ENCODE measurements around the gene B4GALT3.

The B4GALT3 gene

DNA sequence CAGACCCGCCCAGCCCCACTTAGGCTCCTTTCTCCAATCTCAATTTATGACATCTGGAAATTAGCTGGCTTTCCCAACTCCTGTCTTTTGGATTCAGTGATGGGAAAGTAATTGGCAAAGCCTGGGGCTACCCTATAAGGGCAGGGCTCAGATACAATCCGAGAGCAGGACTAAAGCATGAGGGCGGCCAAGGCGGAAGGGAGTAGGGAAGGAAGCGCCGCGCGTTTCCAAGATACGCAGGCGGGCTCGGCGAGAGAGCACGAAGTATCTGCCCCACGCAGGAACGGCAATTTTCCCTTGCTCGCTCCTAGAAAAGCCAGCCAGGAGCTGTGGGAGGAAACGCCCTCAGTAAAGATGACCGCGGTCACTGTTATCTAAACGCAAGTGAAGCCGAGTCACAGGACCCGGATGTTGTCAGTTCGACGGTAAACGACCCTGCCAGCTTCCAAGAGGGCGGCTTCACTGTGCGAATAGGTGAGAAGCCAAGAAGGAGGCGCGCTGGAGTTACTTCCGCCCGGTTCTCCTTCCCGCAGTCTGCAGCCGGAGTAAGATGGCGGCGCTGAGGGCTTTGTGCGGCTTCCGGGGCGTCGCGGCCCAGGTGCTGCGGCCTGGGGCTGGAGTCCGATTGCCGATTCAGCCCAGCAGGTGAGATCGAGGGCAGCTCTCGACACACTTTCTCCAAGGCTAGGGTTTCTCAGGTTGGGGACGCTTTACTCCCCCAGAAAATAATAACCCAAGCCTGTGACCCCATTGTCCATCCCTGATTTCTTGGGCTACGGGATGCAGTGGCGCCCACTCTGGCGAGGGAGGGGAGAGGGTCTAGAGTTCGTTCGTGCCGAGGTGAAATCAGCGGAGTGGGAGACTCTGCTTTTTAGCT is 24.8 kb upstream of the B4GALT3 start, which contains the start of gene NDUFS2:
NDUFS2 (plus strand) TSS at position 532 of the 877 bp plus-strand sequence; CDS start at position 551, 19 bp downstream.
- DNase-seq: peak; percentile 95

DNA sequence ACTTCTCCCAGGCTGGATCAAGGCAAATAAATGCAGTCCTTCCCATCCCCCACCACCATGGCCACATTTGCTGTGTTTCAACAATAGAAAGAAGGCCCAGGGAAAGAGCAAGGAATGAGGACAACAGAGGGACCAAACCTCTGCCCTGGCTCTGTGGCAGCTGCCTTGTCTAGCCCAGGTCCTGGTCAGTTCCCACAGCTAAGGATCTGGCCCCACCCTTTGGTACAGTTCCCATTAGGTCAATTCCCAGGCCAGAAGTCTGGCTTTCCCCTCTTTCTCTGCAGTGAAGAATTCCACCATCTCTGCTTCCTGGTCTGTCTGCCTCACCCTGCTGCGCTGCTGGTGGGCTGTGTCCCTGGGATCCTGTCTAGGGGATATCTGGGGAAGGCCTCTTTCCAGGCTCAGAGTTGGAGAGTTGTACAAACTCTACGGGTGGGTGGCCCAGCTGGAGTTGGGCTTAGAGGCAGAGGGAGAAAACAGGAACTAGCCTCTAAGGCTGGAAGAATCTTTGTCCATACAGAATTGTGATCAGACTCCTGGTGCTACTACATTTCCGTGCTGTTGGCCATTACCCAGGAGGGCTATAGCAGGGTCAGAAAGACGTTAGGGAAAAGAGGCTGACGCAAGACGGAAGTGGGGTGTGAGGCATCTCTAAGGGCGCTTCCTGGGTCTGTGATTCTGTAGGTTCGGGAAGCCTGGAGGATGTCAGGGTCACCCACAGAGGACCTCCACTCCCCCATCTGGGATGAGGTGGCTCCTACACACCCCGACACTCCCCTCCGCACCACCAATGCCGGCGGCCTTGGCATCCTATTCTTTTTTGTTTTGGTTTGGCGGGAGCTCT is 23.9 kb upstream of the B4GALT3 start:
- DNase-seq: no peak

DNA sequence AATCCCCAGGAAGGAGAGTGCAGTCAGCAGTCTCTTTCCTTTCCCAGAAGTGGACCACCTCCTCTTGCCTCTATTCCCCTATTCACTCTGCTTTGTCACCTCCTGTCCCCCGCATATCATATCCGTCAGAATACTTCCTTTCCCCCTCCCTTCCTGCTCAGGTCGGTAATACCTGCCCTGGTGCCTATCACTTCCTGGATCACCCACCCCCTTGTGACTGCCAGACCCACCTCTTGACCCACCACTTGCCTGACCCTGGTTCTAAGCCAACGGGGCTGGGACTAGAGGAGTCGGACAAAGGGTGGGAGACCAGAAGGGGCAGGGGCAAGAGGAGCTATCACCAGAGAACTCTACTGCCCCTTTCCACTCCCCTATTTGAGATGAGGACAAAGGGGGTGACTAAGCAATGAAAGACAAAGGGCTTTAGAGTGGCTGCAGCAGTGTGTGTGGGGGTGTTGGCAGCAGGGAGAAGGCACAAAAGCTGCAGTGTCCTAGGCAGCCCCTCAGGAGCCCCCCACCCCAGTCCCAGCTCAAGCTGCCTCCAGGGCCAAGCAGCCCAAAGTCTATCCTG is 23.2 kb upstream of the B4GALT3 start:
- no peak for DNase-seq

DNA sequence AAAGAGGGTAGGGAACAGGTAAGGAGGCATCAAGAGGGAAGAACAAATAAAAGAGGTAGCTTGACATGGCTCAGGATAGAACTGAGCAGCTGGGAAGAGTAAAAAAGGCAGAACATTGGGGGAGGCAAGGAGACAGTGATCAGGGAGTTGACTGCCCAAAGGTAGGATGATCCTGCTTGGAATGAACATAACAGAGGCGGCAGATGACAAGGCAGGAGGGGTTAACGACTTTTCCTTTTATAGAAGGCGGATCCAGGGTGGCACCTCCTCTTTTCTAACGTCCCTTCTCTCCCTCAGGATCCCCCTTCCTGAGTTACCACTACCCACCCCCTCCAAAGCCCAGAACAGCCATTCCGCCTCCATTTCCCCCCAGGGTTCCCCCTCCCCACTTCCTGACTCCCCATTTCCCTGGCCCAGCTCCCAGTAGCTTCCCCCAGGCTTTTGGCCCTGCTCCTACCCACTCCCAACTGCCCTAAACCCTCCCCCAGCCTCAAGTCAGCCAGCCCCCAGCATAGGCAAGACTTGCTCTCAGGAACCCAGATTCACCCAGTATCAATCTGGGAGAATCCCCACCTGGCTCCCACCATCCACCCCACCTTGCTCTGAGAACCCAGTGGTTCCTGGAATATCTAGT is 22.3 kb upstream of the B4GALT3 start:
- DNase-seq: no peak

DNA sequence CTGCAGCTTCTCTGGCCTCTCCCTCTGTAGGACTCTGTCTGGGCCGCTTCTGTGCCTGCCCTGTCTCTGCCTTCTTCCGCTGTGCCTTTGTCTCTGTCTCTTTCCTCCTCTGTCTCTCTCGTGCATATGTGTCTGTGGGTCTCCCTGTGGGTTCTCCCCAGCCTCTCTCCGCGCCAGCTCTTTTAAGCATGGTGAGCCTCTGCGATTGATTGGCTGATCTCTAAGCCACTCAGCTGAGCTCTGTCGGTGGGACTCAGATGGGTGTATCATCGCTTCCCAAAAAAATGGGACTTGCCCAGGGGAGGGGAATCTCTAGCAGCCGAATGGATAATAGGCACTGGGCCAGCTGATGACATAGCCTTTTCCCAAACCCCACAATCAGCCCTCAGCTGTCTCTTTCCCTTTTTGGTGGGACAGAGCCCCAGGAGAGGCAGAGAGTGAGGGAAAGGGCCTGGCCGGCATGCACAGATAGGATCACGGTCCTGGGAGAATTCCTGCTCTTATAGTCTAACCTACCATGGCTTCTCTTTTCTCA is 21.7 kb upstream of the B4GALT3 start, which contains the start of gene ADAMTS4:
ADAMTS4 (minus strand) TSS at position 158 of the 535 bp plus-strand sequence. CDS start 427 bp downstream, outside the sequence.
- DNase-seq: no peak

DNA sequence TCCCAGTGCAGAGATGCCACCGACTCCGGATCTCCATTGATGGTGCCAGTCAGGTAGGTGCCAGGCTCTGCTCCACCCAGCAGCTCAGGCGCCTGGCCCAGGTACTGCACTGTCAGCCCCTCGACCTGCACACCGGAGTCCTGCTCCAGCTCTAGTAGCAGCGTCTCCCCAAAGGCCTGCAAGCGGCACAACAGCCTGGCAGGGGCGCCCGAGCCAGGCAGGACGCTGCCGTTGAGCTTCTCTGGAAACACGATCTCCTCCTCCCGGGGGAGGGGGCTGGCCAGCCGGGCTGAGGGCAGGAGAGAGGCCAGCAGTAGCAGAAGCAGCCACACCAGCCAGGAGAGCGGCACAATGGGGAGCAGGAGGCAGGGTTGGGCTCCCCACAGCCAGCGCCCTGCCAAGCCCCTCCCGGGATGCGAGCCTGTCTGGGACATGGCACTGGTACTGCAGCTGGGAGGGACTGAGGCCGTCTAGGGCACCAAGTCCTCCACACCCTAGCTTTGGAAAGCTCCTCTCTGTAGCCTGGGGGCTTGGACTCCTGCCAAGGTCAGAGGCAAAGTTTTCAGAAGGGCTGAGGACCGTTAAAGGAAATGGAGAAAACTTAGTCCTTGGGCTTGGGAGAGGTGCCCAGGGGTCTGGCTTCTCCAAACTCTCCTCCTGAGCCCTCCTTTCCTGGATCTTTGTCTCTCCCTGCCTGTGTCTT is 21.0 kb upstream of the B4GALT3 start:
- DNase-seq: no peak

DNA sequence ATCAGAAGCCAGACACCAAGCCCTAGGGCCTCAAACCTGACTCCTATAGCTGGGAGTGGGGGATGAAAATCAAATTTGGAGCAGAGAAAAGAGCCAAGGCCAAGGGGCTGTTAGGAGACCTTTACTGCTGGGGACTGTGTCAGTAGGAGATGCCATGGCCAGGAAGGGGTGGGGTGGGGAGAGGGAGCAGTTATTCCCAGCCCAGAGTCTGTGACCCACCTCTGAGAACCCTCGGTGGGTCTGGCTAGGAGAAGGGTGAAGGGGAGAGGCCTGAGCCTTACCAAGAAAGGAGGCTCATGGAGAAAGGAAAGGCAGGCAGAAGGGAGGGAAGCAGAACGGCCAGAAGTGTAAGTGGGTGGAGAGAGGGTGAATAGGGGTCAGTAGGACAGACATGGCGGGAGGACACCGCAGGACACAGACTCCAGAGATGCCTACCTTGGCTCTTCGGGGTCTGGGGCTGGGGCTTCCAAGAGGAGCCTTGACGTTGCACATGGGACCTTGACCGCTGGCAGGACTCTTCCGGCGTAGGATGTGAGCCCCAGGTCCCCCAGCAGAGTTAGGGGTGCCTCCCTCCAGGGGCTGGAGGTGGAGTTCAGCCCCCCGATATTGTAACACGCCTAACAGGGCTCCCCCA is 20.4 kb upstream of the B4GALT3 start:
- DNase-seq: no peak

DNA sequence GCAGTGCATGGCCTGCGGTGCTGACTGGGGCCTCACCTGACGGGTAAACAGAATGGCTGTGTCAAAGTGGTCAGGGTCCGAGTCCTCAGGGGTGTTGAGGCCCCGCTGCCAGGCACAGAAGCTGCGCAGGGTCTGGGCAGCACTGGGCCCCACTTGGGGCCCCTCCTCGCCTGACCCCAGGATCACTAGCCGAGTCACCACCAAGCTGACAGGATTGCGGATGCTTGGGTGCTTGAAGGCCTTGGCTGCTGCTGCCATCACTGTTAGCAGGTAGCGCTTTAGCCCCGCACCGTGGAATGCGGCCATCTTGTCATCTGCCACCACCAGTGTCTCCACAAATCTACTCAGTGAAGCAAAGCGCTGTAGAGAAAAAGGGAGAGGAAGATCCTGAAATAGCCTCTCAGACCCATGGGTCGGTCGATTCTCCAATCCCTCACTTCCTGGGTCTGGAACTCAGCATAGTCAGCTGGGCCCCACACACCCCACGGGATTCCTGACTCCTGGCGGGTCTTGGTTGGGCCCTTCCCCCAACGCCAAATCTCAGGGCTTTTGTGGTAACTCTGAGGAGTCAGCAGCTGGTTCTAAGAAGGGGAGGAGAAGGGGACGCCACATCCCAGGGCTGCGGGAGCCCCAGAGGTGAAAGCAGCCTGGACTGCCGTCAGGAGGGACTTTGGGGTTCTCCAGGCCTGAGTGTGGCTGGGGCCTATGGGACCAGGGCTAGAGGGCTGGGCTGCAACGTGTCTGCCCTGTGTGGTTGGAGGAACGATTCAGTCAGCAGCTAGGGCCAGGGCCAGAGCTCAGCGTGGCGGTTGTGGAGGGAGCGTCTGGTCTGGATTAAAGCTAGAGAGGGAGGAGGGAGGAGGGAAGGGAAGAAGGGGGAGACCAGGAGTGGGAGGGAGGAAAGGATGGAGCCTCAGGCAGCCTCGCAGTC is 19.5 kb upstream of the B4GALT3 start:
- no peak for DNase-seq

DNA sequence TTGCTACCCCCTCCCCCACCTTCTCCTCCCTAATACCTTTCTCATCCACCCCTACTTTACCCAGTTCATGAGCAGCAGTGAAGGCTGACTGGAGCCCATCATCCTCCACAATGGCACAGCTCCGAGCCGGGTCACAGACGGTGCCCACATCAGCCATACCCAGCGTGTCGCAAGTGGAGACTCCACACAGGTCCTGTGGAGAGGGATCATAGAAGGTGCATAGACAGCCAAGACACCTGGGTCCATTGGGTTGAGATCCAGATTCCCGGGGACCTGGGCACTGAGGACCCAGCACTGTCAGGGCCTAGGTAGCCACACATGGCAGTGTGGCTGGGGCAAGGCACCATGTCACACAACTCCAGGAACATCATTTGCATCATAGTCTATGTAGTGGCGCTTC is 18.8 kb upstream of the B4GALT3 start:
- no peak for DNase-seq

DNA sequence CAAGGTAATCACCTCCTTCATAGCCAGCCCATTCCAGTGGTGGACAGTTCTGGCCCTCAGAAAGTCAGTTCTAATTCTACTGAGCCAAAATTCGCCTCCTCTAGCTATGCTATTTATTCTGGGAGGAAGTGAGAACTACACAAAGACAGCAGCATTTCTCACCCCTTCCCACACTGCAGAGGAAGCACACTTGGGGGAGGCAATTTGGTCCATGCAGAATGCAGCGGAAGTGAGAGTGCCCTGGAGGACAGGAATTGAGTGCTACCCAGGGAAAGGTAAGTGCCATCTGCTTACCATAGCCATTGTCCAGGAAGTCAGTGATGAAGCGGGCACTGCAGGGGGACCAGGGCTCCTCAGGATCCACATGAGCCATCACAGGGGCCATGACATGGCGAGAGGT is 17.9 kb upstream of the B4GALT3 start:
- DNase-seq: no peak

DNA sequence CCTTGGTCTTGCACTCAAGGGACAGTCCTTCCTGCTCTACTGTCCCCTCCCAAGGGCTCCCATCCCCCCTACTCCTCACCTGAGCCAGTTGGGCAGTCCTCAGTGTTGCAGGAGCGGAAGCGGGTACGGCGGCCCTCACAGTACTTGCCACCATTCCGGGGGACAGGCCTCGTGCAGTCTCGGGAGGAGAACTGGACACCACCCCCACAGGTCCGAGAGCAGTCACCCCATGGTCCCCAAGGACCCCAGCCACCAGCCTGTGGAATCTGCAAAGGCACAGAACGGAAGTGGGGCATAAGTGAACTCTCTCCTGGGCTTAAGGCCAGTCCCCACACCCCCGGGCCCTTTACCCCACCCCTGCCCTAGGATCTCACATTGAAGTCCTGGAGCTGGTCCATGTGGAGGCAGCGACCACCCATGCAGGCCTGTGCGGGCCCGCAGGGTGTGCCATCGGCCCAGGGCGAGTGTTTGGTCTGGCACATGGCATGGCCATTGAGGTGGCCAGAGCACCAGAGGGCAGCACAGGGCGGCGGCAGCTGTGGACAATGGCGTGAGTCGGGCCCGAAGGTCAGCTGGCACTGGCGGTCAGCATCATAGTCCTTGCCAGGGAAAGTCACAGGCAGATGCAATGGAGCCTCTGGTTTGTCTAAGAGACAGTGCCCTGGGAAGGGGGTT is 16.4 kb upstream of the B4GALT3 start:
- no peak for DNase-seq

DNA sequence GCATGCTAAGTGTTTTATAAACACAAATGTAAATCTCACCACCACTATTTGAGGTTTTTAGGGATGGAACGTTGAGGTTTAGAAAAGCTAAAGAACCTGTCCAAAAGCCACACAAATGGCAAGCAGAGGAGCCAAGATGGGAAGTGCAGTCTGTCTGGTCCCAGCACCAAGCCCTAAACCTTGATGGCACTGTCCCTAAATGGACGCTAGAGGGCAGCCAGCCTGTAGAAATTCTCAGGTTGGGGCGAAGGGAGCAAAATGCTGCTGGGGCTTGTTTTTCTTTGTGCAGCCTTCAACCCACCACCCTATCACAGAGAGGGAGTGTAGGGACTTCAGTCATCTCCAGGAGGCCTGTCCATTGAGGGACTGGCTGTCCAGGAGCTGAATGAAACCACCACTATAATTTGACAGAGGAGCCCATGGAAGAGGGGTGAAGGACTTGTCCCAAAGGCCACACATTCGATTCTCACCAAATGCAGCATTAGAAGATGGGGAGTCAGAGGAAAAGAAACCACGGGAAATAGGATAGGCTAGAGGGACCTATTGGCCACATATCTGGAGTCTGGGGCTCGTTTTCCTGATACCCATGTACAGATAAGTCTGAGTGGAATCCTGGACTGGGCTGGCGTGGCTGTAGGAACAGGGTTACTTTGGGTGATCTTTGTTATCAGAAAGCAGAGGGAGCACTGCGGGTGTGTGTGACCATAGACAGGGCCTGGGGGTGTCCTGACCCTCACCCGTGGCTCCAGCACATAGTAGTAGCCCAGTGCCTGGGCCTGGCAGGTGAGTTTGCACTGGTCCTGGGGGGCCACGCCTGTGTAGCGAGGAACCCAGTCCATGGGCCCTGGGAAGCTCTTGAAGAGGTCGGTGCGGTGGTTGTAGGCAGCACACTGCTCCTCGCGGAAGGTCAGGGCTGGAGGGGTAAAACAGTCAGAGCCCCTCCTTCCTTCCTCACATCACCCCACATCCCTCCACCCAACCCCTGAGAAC is 15.5 kb upstream of the B4GALT3 start:
- DNase-seq: peak; percentile 64 to 67

DNA sequence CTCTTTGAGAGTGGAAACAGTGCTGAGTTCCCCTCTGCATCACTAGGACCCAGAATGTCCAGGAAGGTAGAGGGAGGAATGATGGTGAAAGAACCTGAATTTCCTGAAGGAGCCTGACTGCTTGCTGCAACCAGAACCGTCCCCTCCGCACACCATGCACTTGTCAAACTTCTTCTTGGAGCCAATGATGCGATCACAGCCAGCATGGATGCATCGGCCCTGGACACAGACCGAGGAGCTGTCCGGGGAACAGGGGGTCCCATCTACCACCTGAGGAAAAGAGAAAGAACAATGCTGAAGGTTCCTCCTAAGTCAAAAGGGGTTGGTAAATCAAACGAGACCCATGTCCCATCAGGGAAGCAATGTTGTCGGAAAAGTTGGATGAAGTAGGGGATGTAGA is 14.7 kb upstream of the B4GALT3 start:
- DNase-seq: no peak

DNA sequence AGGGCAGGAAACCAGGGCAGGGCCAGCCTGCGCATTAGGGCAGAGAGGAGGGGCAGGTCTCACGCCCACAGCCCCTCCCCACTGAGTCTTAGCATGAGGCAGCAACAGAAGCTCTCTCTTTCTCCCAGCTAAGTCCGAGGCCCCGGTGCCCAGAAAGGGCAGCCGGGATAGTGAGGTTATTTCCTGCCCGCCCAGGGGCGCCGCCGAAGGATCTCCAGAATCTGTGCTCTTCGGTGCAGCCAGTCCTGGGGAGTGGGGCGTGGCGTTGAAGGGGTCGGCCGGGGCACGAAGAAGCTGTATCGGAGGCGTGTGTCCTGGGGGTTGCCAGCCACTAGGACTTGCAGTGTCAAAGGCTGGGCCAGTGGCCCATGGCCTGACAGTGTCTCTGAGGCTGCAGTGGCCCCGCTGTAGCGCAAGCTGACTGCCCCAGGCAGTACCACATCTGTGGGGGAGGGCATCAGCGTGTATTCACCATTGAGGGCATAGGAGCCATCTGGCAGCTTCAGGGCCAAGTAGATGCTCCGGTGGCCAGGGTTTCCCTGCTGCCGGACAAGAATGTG is 13.7 kb upstream of the B4GALT3 start:
- no peak for DNase-seq

DNA sequence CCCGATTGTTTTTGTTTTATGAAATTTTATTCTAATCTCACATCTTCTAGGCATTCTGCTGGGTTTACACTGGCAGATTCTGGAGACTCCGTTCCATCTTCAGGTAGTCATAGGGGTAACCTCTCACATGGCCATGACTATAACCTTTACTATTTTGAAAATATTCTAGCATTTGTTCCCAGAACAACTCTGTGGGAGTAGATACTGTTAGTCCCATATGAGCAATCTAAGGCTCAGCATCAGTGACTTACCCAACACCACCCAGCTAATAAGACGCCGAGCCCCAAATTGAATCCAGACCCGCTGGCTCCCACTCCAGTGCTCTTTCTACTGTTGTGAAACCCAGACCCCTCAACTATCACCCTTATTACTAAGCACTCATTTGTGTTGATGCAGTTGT is 11.7 kb upstream of the B4GALT3 start:
- no peak for DNase-seq

DNA sequence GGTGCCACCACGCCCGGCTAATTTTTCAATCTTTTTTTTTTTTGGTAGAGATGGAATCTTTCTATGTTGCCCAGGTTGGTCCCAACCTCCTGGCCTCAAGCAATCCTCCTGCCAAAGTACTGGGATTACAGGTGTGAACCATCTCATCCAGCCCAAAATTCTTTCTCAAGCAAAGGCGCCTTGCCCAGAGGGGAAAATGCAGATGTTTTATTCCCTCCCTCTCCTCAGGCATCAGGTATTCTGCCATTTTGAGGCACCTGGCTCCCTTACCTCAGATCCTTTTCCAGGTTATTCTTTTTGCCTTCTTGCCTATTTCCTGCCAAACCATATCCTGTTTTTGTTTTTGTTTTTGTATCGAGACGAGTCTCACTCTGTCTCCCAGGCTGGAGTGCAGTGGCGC is 11.1 kb upstream of the B4GALT3 start:
- DNase-seq: no peak

DNA sequence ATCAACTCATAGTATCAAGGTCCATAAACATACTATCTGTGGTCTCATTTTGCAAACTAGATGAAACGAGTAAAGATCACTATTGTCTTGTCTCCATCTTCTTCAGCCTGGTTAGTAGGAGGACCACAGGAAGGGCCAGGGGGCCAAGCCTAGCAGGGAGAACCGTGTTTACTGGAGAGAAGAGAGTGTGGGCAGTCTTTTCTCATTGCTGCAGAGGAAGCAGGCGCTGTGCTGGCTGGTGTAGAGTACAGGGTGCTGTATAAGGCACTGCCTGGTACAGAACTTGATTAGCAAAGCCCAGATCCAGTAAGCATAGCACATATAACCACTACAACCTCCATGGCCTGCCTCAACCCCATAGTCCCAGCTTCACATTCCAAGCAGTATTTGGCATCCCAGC is 10.0 kb upstream of the B4GALT3 start:
- DNase-seq: no peak

DNA sequence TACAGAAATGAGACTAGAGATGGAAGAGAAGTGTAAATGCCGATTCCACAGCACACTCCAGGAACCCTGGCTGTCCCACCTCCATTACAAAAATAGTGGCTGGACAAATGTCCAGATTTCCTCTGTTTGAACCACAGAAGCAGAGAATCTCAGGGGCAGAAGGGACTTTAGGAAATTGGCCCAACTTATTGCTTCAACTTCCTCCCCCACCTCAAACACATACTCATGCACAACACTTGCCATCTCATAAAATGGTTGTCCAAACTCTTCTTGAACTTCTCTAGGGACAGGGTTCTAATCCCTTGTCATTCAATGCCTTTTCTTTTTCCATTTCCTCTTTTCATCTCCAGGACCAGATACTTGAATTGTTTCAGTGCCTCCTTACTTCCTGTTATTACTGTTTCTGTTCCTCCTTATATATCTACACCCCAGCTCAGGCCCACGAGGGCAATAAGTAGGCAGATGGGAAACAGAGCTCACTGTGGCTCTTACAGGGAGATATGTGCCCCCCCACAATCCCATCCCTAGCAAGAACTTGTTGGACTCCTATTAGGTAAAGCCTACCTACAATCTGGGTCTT is 8.5 kb upstream of the B4GALT3 start:
- DNase-seq: no peak

All from activated CD4-positive, alpha-beta T cell treated with anti-CD3 and anti-CD28 coated beads for 4 hours (primary cell).